Measurements from ENCODE around the gene DNAJC18. TPM values are rescaled to one million over a fixed set of nuclear protein-coding genes. Genes with fewer than 3 reads are reported as not detected.

Gene DNAJC18
- total and polyA plus RNA-seq, 2 of the 8 experiments (the other 6 are each of a cell fraction or from before 2014, with no cell fraction given), result 7.8 to 29.2 TPM

- ChIA-PET POLR2A (ENCODE audit: partially characterized antibody) (interaction anchor here (0.5 to 1.4 kb wide), 5 partner anchors 8 to 102 kb away, joined by 3 to 4 read pairs (median 3); no protein-coding TSS in a partner anchor), CTCF (ENCODE audit: partially characterized antibody) (interaction anchor here (1.5 kb wide), 2 partner anchors 13 to 98 kb away, joined by 6 read pairs; no protein-coding TSS in a partner anchor)
- Histone ChIP-seq H3K9ac (replicated peaks in 1 of 4; ENCODE audit: extremely low read depth in 1 of 4, low read depth in 3 of 4, low read length in 3 of 4) (no peak overlapping the region), H2AFZ (ENCODE audit: low read length) (no peak overlapping the region), H2BK5ac (ENCODE audit: low read depth, low read length) (no peak overlapping the region), H2BK120ac (replicated peaks; ENCODE audit: low read depth, low read length) (no peak overlapping the region), H3K36me3 (ENCODE audit: control insufficient read depth in 2 of 4, insufficient read depth in 4 of 4, low read length in 3 of 4) (peaks cover 2 to 21% (median 6%) of the 10 kb centered on the region in 4 experiments; a peak in 5 of 8 replicates), H3K18ac (ENCODE audit: extremely low read depth, low read length) (no peak overlapping the region), H4K20me1 (replicated peaks in 1 of 2; ENCODE audit: control insufficient read depth in 1 of 2, insufficient read depth in 2 of 2, low read length in 2 of 2) (no peaks in the 10 kb centered on the region), H3K4me1 (replicated peaks in 1 of 4; ENCODE audit: control insufficient read depth in 3 of 4, insufficient read depth in 4 of 4, low read length in 3 of 4) (peaks cover 4 to 9% (median 6%) of the 10 kb centered on the region in 4 experiments; a peak in 4 of 7 replicates), H3K56ac (replicated peaks; ENCODE audit: insufficient read length, low read depth, low read length) (no peak overlapping the region), H3K79me2 (ENCODE audit: control insufficient read depth in 1 of 2, insufficient read depth in 2 of 2, low read length in 2 of 2) (no peaks in the 10 kb centered on the region), H3K79me1 (ENCODE audit: low read depth, low read length) (no peaks in the 10 kb centered on the region), H2AK5ac (ENCODE audit: low read depth, low read length) (no peak overlapping the region), H3K4me3 (ENCODE audit: extremely low read depth in 1 of 4, insufficient read depth in 2 of 4, low read depth in 3 of 4, low read length in 4 of 4) (no peak overlapping the region), H3K14ac (ENCODE audit: insufficient read length) (no peak overlapping the region), H4K91ac (replicated peaks; ENCODE audit: insufficient read length, low read length) (no peak overlapping the region), H2BK15ac (ENCODE audit: low read length) (no peak overlapping the region), H3K9me3 (ENCODE audit: insufficient read depth in 2 of 2, low read depth in 1 of 2, low read length in 1 of 2) (no peaks in the 10 kb centered on the region), H3K23ac (ENCODE audit: insufficient read length) (no peak overlapping the region), H2BK20ac (ENCODE audit: low read length) (no peak overlapping the region), H3K23me2 (ENCODE audit: low read depth, low read length) (no peaks in the 10 kb centered on the region), H4K5ac (ENCODE audit: insufficient read length, low read depth, low read length) (no peak overlapping the region), H3K27ac (ENCODE audit: low read depth, low read length) (no peak overlapping the region), H3K4ac (replicated peaks; ENCODE audit: insufficient read length, low read depth, low read length) (no peak overlapping the region), H3K27me3 (replicated peaks in 1 of 4; ENCODE audit: control insufficient read depth in 3 of 4, extremely low read depth in 1 of 4, insufficient read depth in 3 of 4, low read length in 3 of 4) (no peaks in the 10 kb centered on the region), H2BK12ac (ENCODE audit: low read depth, low read length) (no peak overlapping the region), H3K4me2 (ENCODE audit: insufficient read depth in 1 of 2, low read depth in 2 of 2, low read length in 2 of 2) (no peak overlapping the region), H4K8ac (ENCODE audit: extremely low read depth, insufficient read depth, low read length) (no peak overlapping the region)
- FAIRE-seq, result no peak
- TF ChIP-seq ATF2 (IDR thresholded peaks at IDR 0.05; ENCODE audit: low read length) (no peak), USF2 (IDR thresholded peaks at IDR 0.05; ENCODE audit: low read length) (no peak), SIRT6 (IDR thresholded peaks at IDR 0.05; ENCODE audit: low read length) (no peak)
- DNase-seq (ENCODE audit: low read depth in 1 of 2, low spot score in 2 of 2), result no peak
- 92% methylated on average over 8 of the region's 8 CpGs; no CpG with 5 or more reads in 1 of the 2 experiments for WGBS, 2 experiments (ENCODE audit: extremely low coverage in 1 of 2, insufficient coverage in 1 of 2, insufficient read length in 1 of 2, insufficient replicate concordance in 2 of 2, low coverage in 1 of 2, low lambda C conversion rate in 2 of 2, missing lambda C conversion rate in 1 of 2)
These were observed 24.0 kb downstream of the DNAJC18 start for GRCh38 chr5:139415221-139415861.
